Left renal pelvis (tissue), 4 donors: ENCODE measurements around the gene KLHL18. TPM values are rescaled to one million over a fixed set of nuclear protein-coding genes. Genes with fewer than 3 reads are reported as not detected.
"Not testable (repeated sequence)": the region's sequence is repeated elsewhere in the genome, so short reads cannot be mapped to it uniquely, and the experiment has no call there.

ENCODE experiments used
- DNase-seq, 4 donors: peaks; one replicate each; pipeline ENCODE4 v3.0.0-alpha.2; 2013; ENCODE audit warnings: low read depth in 4 of 4, low spot score in 3 of 4
- polyA plus RNA-seq, 4 donors: library from polyadenylated mRNA; unstranded; fragments of 120-200 nt; gene quantifications; one replicate each; pipeline ENCODE4 v1.2.1, GENCODE V29; 2013; ENCODE audit not compliant: insufficient read length in 4 of 4

KLHL18 gene
- polyA plus RNA-seq, 4 donors: 12.2 to 15.4 (median 12.8) TPM

DNA sequence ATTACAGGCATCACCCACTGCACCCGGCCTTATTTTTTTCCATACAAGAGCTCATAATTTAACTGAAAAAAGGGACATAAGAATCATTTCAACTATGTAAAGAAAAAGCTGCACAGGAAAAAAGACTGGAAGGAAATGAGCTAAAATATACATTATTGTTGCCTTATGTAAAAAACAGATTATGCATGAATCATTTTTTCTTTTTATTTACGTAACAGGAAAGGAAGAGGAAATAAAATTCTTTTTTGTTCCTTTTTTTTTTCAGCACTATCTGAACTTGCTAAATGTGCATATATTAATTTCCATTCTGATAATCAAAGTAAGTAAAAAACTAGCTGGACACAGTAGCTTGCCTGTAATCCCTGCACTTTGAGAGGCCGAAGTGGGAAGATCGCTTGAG, 12.2 kb upstream of the KLHL18 start:
- DNase-seq: no peak

DNA sequence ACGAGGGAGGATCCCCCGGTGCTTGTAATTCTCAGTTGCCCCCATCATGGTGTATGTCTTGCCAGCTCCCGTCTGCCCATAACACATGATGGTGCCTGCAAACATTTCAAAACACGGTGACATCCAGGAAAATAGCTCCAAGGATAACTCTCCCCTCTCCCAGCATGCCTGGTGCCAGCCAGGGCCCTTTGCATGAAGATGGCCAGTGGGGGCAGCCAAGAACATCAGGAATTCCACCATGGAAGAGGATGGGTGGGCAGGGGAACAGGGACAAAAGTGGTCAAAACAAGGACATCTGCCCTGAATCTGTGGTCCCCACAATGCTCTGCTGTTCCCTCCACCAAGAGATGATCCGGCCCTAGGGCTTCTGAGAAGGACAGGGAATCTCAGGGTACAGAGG, 9.2 kb upstream of the KLHL18 start:
- DNase-seq: no peak

DNA sequence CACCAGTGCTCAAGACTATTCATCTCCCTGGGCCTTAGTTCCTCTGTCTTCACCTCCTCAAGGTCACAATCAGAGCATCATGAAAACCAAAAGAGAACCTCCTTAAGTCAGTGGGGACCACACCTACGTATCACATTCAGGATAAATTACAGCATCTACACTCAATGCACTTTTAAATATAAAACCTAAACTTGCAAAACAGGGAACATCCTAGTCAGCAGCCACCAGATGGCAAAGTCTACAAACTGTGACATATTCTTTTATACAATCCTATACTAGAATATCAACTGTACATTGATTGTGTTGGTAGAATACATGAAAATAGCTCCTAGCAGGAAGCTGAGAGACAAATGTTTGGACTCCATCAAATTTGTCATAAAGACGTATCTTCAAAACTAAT, 8.1 kb upstream of the KLHL18 start:
- DNase-seq: no peak

DNA sequence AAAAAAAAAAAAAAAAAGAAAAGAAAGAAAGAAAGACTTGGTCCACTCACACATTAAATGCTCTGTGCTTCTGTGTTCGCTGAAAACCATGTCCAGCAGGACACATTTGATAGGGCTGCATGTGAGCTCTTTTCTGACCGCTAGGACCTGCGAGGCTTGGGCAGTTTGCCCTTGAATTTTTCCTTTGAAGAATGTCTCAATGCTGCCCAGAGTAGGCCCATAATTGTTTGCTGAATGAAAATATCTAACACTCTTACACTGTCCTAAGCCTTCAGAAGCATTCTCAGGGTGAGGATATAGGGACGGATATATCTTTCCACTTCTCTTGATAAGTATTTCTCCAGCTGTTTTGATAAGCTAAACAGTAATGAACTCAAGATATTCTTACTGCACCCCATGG, 6.2 kb upstream of the KLHL18 start:
- DNase-seq: no peak

DNA sequence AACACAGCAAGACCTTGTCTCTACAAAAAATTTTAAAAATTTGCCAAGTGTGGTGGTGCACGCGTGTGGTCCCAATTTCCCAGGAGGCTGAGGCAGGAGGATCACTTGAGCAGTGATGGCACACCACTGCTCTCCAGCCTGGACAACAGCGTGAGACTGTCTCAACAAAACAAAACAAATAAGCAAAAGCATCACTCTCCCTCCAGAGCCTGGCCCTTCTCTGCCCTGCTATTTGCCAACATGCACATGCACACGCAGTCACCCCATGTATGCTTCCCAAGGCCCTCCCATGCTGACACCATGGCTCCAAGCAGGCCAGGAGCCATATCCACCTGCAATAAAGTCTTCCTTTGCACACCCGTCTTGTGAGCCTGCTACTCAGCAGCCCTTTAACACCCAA, 2.2 kb upstream of the KLHL18 start:
- no peak for DNase-seq

DNA sequence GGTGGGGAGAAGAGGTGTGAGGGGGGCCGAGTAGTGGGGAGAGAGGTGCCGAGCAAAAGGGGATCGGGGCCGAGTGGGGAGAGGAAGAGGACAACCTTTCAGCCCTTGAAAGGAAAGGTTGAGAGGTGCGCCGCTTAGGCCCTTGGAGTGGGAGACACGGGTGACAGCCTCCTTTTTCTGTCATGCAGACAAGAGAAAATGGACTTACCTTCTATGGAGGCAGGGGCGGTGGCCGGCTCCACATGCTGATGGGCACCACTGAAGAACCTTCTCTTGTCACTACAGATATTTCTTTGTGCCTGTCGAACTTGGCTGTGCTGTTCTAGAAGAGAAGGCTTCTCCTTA, 421 bp downstream of the KLHL18 start:
- no peak for DNase-seq

DNA sequence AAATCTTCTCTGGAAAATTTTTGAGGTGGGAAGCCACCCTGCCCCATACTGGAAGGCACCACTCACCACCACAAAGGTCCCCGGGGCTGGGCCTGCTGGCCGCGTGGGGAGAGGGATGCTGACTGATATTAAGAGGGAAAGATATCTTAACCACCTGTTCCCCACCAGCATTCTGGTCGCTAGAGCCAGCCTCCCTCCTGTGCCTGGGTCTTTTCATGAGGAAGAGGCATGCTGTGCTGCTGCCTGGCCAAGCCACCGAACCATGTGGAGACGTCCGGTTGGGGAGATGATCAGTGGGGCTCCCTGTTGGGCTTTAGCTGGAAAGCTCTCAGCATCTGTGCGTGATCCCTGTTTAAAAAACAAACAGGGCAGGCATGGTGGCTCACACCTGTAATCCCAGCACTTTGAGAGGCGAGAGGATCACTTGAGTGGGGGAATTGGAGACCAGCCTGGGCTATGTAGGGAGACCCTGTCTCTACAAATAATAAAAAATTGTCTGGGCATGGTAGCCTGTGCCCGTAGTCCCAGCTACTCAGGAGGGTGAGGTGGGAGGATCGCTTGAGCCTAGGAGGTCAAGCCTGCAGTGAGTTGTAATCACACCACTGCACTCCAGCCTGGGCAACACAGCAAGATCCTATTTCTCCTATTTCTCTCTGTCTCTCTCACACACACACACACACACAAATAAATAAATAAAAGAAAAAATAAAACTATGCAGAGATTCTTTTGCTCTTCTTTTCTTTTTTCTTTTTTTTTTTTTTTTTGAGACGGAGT, 1.0 kb downstream of the KLHL18 start:
- DNase-seq: no peak

DNA sequence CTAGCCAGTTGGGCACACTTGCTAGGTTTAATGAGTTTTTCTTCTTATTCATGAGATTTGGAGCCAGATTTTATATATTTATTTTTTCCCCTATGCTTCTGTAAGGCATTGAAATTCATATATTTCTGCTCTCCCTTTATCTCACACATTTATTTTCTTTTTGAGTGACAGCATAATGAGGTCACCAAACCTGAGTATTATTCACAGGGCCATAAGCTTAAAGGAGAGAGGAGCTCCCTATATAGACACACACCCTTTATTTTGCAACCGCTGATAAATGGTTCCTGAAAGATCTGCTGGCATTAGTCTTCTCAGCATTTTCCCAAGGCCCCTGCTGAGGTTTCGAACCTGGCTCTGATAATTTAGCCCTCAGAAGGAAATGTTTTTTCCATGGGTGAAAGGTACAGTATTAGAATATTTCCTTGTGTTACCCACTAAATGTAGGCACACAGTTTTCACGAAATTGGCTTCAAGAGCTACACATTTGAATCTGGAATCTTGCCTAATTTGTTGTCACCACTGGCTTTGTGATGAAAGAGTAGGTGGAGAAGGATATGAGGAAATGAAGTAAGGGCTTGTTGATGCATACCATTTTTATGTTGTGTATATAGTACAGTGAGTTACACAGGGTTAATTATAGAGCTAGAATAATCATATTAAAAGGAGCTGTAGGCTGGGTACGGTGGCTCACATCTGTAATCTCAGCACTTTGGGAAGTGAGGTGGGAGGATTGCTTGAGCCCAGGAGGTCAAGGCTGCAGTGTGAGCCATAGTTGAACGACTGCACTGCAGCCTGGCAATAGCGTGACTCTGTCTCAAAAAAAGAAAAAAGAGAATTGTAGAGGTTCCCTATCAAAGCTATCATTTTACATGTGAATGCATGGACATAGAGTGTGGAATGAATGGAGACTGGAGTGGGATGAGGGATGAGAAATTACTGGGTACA, 6.5 kb downstream of the KLHL18 start:
- no peak for DNase-seq

DNA sequence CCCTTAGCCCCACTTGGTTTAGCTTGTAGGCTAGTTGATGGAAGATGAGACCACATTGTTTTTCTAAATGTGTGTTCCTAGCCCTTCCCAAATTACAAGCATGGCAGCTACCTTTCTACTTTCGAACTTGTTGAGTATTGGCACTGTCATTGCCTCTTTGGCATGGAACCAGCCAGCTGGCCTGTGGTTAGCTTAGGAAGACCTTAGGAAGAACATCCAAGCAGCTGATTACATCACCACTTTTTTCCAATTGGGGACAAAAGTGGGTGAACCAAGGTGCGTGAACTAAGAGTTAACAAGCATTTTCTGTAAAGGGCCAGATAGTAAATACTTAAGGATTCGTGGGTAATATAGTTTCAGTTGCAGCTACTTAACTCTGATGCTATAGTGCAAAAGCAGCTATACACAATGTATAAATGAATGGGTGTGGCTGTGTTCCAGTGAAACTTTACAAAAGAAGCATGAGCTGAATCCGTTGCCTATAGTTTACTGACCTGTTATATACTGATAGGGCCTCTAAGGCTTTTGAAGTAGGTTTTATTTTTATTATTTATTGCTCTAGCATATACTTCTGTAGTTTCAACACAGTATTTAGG, 8.5 kb downstream of the KLHL18 start:
- no peak for DNase-seq

DNA sequence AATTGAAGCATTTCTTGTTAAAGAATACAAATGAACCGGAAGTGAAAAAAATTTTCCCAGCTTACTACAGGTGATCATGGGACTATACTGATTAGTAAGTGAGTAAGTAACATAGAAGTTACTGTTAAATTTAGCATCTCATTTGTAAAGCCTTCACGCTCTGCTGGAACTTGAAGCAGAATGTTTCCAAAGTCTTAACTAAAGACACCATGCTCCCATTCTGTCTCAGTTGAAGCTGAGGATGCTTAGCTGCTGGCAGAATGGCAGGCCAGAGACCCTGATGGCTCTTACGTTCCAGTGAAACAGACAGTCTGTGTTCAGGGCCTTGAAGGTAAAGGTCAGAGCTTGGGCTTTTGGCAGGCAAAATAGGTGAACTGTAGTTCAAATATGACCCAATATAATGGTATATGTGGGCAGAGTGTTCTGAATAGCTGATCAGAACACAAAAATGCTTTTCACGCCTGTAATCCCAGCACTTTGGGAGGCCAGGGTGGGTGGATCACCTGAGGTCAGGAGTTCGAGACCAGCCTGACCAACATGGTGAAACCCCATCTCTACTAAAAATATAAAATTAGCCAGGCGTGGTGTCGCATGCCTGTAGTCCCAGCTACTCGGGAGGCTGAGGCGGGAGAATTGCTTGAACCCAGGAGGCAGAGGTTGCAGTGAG, 9.1 kb downstream of the KLHL18 start:
- DNase-seq: not testable (repeated sequence)

DNA sequence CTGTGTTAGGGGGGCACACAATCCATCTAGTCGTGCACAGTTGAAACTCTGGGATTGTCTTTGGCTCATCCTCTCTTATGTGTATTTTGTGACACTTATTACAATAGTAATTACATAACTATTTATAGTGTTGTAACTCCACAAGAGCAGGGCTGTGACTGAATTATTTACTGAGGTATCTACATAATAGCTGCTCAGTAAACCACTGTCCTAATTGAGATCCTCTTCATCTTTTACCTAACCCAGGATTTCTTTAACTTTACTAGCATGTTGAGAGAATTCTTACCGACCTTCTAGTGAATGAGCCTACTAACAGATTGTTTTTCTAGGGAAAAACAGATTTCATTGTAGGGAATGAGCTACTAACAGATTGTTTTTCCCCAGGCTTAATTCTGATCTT, 11.1 kb downstream of the KLHL18 start:
- DNase-seq: no peak

DNA sequence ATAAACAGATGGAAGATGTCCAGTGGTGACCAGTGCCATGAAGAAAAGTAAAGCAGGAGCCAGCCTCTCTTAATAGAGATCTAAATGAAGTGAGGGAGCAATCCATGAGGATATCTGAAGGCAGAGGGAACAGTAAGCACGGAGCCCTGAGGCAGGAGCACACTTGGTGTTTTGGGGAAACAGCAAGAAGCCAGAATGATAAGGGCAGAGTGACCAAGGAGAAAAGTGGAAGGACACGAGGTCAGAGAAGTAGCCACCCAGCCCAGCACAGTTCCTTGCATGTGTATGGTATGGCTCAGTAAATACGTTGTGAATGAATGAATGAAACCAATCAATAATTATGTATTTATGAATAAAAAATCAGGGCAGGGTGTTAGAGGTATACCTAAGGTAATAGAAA, 11.6 kb downstream of the KLHL18 start:
- no peak for DNase-seq

DNA sequence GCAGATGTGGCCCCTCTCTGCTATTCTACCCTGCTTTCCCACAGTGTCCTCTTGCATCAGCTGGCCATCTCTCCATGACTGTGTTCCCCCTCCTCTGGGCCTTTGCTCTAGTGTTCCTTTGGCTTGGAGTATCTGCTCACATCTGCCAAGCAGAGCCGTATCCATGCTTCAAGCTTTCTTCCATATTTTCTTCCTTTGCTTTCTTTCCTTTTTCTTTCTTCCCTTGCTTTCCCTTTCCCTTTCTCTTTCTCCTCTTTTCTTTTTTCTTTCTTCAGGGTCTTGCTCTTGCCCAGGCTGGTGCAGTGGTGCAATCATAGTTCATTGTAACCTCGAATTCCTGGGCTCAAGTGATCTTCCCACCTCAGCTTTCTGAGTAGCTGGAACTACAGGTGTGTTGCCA, 12.6 kb downstream of the KLHL18 start:
- no peak for DNase-seq

DNA sequence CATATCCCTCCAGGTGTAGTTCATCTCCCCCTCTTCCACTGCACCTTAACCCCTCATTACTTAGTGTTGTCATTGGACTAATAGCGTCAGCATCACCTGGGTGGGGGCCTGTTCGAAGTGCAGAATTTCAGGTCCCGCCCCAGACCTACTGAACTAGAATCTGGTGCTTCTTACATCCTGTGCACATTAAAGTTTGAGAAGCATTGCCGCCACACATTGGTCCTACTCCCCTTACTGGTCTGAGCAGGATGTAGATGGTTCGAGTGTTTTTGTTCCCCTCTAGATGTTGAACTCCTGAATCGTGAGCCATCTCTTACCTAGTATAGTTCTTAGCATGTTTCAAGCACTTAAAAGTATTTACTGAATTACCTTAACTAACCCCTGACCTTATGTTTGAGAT, 13.2 kb downstream of the KLHL18 start:
- DNase-seq: no peak

DNA sequence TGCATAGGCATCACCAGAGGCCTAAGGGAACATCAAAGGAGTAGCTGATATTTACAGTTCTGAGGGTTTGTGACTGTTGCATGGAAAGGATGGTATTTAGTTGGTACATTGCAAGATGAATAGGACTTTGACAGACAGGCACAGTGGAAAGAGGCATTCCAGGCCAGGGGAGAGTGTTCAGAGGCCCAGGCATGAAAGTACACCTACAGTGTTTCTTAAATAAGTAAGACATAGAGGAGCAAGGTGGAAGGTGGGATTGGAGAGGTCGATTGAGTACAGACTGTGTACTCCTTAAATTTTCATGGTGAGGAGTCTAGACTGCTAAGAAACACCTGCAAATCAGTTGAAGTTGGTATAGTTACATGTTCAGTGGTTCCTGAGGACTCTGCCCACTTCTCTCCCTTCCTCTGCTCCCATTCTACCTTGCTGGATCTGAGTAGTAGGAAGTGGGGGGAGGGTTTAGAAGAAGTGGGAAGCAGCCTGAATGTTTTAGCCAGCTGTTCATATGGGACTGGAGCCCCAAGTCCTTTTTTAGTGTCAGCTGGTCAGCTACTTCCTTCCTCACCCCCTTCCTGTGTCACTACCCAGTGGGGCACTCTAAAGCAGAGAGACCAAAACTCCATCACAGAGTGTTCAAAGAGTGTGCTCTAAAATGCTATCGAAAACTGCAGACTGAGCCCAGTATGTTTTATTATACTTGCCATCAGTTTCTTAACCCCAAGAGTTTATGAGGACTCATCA, 14.0 kb downstream of the KLHL18 start:
- no peak for DNase-seq

DNA sequence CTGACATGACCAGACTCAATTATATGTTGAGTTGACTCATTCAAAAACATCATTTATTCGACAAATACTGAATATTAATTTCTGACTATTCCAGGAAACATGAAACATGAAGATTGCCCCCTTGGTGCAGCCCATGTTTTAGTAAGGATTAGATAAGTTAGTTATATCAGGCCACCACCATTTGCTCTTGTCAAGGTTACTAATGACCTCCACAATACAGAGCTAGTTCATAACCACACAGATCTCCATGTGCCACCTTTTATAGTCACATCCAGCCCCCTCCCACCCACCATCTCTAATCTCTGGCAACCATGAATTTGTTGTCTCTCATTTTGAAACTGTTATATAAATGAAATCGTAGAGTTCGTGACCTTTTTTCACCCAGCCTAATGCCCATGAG, 15.7 kb downstream of the KLHL18 start:
- DNase-seq: no peak

DNA sequence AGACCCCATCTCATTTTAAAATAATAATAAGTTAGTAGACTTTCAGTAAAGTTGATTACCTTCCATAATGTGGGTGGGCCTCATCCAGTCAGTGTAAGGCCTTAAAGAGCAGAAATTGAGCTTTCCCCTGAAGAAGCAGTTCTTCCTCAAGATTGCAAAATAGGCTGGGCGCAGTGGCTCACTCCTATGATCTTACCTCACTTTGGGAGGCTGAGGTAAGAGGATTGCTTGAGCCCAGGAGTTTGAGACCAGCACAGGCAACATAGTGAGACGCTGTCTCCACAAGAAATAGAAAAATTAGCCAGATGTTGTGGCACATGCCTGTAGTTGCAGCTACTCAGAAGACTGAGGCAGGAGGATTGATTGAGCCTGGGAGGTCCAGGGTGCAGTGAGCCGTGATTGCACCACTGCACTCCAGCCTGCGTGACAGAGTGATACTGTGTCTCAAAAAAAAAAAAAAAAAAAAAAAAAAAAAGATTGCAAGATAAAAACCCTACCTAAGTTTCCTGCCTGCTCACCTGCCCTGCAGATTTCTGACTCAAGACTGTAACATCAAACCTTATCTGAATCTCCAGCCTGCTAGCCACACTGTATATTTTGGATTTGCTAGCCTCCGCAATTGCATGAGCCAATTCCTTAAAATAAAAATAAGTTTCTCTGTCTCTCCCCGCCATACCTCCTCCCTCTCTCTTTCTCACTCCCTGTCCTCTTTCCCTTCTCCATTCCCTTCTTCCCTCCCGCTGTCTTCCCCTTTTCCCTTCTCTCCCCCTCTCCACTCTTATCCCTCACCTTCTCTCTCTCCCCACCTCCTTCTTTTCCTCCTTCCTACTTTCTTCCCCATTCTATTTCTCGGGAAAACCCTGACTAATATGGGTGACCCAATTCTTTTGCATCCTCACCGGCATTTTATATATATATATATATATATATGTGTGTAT, 16.9 kb downstream of the KLHL18 start:
- no peak for DNase-seq

DNA sequence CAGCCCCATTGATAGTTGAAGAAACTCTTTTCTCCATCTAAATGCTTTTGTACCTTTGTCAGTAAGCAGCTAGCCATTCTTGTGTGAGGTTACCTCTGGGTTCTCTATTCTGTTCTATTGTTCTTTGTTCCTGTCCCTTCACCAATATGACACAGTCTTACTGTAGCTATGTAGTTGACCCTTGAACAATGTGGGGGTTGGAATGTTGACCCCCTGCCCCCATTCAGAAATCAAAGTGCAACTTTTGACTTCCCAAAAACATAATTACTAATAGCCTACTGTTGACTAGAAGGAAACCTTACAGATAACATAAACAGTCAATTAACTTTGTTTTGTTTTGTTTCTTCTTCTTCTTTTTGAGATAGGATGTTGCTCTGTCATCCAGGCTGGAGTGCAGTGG, 18.7 kb downstream of the KLHL18 start:
- no peak for DNase-seq

DNA sequence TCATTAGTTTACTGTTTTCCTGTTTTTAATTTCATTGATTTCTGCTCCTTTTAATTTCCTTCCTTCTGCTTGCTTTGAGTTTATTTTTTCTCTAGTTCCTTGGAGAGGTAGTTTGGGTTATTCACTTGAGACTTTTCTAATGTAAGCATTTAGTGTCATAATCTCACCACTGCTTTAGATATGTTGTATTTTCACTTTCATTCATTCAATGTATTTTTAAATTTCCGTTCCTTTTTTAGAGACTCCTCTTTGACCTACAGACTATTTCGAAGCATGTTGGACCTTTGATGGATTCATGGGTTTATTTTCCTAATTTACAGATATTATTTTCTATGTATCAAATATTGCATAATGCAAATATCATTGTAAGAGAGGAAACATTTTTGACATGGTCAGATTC, 23.3 kb downstream of the KLHL18 start:
- DNase-seq: no peak
